GM08714 (cell line): ENCODE results near the gene ORC1.
"Not testable (repeated sequence)": the region's sequence is repeated elsewhere in the genome, so short reads cannot be mapped to it uniquely, and the experiment has no call there.

Experiments
- H3K4me3 ChIP-seq: fragments of 200-500 bp; sonication (Bioruptor generic); 2 replicates; pipeline ENCODE4 v1.5.1; 2014; ENCODE audit warnings: mild to moderate bottlenecking, low read length, inconsistent platforms
- ZNF274 ChIP-seq: IDR thresholded peaks from 2 replicates; pipeline ENCODE4 v1.6.1; 2012; ENCODE audit warnings: mild to moderate bottlenecking, low read depth, low read length

The ORC1 gene

DNA sequence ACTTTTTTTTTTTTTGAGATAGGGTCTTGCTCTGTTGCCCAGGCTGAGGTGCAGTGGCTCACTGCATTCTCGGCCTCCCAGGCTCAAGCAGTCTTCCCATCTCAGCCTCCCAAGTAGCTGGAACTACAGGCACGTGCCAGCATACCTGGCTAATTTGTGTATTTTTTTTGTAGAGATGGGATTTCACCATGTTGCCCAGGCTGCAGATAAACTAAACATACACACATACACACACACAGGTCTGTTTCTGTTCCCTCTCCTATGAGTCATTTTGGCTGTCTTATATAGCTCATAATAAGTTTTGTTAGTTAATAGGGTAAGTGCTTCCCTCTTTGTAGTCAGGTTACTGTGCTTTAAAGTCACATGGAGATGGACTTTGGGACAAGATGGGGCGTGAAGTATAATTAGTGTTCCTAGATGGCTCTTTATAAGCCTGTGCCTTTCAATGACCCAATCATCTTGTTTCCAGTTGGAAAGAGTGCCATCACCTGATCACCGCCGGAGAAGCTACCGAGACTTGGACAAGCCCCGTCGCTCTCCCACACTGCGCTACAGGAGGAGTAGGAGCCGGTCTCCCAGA lies 9.3 kb upstream of the ORC1 start:
- H3K4me3 ChIP-seq, result no peak overlapping the region
- TF ChIP-seq ZNF274, result no peak

DNA sequence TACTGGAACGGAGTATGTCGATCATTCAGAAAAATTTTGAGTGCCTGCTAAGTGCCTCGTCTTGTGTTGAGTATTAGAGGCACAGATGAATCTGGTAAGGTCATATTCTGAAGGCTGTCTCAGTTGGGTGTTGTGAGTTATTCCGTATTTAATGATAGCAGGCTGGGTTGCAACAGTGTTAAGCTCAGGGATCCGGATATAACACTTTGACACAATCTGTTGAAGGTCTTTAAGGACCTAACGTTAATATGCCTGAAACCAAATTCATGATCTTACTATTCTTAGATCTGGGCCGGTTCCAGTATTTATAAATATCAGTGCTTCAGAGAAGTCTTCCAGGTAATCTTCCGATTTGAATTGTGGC lies 734 bp upstream of the ORC1 start:
- H3K4me3 ChIP-seq, result peak overlapping the region; percentile 94
- TF ChIP-seq ZNF274, result no peak

DNA sequence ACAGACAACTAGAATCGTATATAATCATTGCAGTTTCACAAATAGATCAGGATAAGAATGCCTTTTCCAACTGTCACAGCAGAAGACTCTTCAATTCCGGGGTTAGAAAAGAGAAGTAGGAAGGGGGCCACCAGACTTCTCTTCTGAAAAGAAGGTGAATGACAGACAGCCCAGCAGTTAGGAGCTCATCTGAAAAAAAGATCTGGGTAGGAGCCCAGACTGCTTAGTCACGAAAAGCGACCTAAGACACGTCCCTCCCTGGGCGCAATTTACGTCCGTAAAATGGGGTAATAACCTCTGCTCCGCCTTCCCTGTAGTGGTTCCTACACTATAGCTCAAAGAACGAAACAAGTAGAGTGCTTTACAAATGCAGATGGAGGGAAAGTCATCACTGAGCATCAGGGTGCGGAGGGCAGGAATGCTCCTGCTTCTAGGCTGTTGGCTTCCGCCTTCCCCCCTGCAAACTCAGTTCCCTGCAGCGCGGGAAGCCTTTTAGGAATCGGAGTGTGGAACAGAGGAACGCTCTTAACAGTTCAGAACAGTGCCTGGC lies 582 bp downstream of the ORC1 start:
- peak overlapping the region; percentile 94 for H3K4me3 ChIP-seq
- TF ChIP-seq ZNF274, result no peak

DNA sequence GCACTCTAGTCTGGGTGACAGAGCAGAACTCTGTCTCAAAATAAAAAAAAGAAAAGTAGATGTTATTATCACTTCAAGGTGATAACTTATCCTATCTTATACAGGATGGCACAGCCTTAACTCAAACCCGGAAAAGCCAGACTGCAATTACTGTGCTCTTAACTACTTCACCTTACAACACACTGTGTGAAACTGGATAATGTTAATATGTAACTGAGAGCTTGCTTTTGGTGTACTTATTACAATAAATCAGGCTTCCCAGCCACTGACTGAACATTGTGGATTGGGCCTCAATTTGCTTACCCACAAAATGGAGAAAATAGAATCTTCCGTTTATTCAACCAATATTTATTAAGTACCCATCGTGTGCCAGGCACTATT lies 1.4 kb downstream of the ORC1 start:
- no peak for TF ChIP-seq ZNF274
- H3K4me3 ChIP-seq, result peak overlapping the region; percentile 94

DNA sequence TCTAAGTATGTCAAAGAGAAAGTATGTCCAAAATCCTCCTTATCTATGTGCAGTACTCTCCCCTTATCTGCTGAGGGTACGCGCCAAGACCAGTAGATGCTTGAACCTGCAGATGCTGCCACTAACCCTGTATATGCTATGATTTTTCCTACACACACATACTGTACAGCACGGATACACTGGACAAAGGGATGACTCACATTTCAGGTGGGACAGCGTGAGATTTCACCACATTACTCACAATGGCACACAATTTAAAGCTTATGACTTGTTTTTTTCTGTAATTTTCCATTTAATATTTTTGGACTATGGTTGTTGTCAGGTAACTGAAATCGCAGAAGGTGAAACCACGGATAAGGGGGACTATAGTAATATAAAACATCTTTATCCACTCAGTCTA lies 4.1 kb downstream of the ORC1 start:
- H3K4me3 ChIP-seq, result no peak overlapping the region
- TF ChIP-seq ZNF274, result no peak

DNA sequence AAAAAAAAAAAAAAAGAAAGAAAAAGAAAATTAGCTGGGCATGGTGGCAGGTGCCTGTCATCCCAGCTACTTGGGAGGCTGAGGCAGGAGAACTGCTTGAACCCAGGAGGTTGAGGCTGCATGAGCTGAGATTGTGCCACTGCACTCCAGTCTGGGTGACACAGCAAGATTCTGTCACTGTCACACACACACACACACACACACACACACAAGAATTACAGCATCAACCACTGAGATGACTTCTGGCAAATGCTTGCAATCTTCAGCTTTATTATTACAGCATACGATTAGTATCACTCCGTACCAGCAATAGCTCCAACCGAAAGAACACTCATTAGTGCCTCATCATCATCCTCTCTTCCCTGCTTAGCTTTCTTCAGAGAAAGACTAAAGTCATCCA lies 4.6 kb downstream of the ORC1 start:
- no peak for TF ChIP-seq ZNF274
- H3K4me3 ChIP-seq, result no peak overlapping the region

DNA sequence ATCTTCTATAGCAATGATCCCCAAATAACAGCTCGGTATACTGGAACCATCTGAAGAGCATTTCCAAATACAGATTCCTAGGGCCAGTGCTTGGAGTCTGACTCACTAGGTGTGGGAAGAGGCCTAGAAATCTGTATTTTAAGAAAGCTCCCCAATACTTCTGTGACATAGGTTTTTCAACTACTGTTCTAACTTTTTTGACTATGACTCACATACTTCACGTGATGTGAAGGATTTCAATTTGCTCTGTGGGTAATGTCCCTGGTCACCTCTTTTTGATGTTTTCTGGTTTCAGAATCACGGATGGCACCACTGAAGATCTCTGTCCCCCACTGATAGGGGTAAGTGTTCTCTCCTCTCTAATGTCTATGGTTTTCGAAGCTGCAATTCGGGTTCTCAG lies 11.0 kb downstream of the ORC1 start:
- H3K4me3 ChIP-seq, result no peak overlapping the region
- TF ChIP-seq ZNF274, result no peak

DNA sequence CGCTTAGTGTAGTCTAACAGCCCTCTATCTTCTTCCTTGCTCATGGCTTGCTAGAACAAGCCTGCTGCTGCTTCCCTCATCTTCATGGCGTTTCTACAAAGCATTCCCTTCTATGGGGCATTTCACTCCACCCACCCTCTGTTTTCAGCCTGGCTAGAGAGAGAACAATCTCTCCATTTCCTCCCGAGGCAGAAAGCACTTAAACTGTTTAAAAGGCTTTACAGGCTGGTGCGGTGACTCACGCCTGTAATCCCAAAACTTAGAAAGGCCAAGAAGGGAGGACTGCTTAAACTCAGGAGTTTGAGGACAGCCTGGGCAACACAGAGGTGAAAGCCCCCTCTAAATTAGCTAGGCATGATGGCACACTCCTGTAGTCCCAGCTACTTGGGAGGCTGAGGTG lies 17.8 kb downstream of the ORC1 start:
- no peak overlapping the region for H3K4me3 ChIP-seq
- TF ChIP-seq ZNF274, result no peak

DNA sequence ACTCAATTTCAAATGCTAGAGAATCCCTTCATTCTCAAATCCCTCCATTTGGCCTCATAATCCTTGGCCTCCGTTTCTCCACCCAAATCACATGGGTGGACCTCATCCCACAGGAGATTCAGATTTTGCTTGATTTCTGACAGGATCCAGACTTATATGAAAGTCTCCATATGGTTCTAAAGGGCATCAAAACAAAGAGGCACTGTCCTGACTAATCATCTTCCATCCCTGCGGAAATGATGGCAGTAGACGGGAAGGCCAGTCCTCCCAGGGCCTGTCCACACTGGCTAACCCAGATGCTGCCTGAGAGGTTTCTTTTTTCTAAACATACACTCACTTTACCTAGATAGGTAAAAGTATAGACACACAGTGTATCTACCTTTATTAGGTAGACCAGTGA lies 18.8 kb downstream of the ORC1 start:
- no peak overlapping the region for H3K4me3 ChIP-seq
- TF ChIP-seq ZNF274, result no peak

DNA sequence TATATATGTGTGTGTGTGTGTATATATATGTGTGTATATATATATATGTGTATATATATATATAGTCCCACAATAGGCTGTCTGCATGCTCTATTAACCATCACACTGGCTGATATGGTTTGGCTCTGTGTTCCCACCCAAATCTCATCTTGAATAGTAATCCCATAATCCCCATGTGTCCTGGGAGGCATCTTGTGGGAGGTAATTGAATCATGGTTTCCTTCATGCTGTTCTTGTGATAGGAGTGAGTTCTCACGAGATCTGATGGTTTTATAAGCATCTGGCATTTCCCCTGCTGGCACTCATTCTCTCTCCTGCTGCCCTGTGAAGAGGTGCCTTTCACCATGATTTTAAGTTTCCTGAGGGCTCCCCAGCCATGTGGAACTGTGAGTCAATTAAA lies 34.4 kb downstream of the ORC1 start:
- H3K4me3 ChIP-seq, result not testable (repeated sequence)

DNA sequence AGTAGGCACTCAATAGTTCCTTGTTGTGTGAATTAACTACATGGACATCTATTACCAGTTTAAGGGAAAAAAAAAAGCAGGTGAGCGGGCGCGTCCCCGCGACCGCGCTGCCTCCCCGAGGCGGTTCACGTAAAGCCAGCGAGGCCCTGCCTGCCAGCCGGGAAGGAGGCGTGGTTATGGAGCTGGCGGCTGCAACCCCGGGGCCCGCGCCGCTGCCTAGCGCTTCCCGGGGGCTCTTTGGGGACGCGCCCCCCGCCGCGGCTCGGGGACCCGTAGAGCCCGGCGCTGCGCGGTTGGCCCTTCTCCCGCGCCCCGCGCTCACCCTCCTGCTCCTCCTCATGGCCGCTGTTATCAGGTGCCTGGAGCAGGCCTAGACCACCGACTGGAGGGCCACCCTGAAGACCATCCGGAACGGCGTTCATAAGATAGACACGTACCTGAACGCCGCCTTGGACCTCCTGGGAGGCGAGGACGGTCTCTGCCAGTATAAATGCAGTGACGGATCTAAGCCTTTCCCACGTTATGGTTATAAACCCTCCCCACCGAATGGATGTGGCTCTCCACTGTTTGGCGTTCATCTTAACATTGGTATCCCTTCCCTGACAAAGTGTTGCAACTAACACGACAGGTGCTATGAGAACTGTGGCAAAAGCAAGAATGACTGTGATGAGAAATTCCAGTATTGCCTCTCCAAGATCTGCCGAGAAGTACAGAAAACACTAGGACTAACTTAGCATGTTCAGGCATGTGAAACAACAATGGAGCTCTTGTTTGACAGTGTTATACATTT lies 35.6 kb downstream of the ORC1 start:
- TF ChIP-seq ZNF274, result no peak
- H3K4me3 ChIP-seq, result peak overlapping the region; percentile 36; the same call in 1 of the 2 replicates

DNA sequence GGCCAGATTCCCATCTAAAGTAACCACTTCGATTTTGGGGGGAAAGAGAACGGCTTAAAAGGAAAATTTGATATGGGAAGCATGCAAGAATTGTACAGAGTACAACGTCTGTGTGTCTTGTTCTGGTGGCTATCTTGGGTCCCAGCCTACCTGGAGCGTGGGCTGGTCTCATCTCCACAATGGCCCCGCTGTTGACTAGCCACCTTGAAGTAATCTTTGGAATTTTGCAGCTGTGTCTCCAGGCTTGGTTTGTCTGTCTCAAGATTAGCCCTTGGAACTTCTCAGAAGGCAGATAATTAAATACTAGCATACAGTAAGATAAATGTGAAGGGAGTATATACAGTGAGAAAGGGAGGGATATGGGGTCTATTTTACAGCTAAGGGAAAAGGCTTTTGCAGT lies 37.0 kb downstream of the ORC1 start:
- H3K4me3 ChIP-seq, result no peak overlapping the region
- no peak for TF ChIP-seq ZNF274

DNA sequence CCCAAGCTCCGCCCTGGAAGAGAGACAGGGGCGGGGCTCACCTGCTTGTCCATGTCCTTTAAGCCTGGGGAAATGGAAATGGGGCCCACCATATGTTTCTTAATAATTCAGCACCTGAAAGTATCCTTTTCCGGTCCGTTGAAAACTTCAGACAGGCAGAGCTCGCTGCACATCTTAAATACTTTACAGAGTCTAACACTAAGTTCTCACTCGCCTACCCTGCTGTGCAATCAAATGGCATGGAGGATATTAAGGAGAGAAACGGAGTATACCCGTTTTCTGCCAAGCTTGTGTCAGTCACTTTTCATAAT lies 37.8 kb downstream of the ORC1 start:
- no peak for TF ChIP-seq ZNF274

DNA sequence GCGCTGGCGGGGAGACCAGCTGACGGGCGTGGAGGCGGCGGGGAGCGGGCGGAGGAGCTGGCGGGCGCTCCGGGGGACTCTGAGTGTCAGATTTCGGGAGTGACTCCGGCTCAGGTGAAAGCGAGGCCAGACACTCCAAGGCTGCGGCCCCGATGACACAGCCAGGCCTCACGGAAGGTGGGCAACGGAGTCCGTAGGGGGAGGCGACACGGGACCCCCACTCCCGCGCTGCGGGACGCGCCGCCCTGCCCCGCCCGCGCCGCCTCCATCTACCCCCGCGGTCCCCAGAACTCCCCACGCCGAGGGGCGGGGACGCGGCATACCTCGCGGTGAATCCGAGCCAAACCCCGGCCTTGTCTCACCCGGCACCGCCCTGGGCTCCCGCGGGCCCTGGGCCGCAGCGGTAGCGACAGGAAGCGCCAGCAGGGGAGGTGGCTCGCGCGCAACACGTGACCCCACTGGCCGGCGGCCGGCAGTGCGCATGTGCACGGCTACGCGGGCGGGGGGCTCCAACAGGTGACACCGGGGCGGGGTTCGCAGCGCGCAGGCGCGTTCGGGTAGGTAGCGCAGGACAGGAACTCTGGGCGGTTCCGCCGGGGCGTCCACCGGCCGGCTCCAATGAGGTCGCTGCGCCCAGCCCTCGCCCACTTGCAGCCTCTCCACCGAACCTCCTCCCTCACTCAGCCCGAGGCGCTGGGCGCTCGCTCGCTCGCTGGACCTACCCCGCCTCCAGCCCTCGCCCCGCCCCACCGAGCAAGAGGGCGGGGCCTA lies 38.3 kb downstream of the ORC1 start, which contains the start of gene CC2D1B:
Gene CC2D1B (minus strand): TSS at position 460 of the 771 bp plus-strand sequence. CDS start 1,585 bp downstream, outside the sequence.
- H3K4me3 ChIP-seq, result peak within 1 kb of the TSS; percentile 84

More for the DNA sequence above, 37.8 kb downstream of the ORC1 start:
- H3K4me3 ChIP-seq, result peak overlapping the region; percentile 52; the same call in 1 of the 2 replicates

More for the DNA sequence above, 38.3 kb downstream of the ORC1 start, which contains the start of gene CC2D1B:
- TF ChIP-seq ZNF274, result no peak
